ENCODE data around the gene TAX1BP1. TPM values are rescaled to one million over a fixed set of nuclear protein-coding genes. Genes with fewer than 3 reads are reported as not detected.

The TAX1BP1 gene
- total and polyA plus RNA-seq, 2 experiments from 2014 or later = 47.6 to 91.4 TPM

- H3K36me3 ChIP-seq = no peaks in the 10 kb centered on the region
- no peak overlapping the region for H3K4me3 ChIP-seq
- DNase-seq (ENCODE audit: low read depth in 1 of 2, low spot score in 1 of 2) = no peak
- no peak overlapping the region for H3K27ac ChIP-seq
- H3K4me1 ChIP-seq (ENCODE audit: low read depth) = no peaks in the 10 kb centered on the region
- H3K9me3 ChIP-seq (ENCODE audit: low read depth) = no peaks in the 10 kb centered on the region
- TF ChIP-seq CTCF (IDR thresholded peaks at IDR 0.05; ENCODE audit: low read depth, low read length) = no peak
- H3K27me3 ChIP-seq = no peaks in the 10 kb centered on the region
Observed at GRCh38 chr7:27699751-27700150, 40.2 kb upstream of the TAX1BP1 start.

- no peak for DNase-seq (ENCODE audit: low read depth in 1 of 2, low spot score in 1 of 2)
- Histone ChIP-seq H3K4me3 (no peak overlapping the region), H3K36me3 (no peaks in the 10 kb centered on the region), H3K9me3 (ENCODE audit: low read depth) (no peaks in the 10 kb centered on the region), H3K27me3 (no peaks in the 10 kb centered on the region), H3K27ac (no peak overlapping the region), H3K4me1 (ENCODE audit: low read depth) (no peaks in the 10 kb centered on the region)
- TF ChIP-seq CTCF (IDR thresholded peaks at IDR 0.05; ENCODE audit: low read depth, low read length) = no peak
Observed at GRCh38 chr7:27700501-27700900, 39.5 kb upstream of the TAX1BP1 start.

- H3K4me3 ChIP-seq = no peak overlapping the region
- DNase-seq (ENCODE audit: low read depth in 1 of 2, low spot score in 1 of 2) = no peak
- no peaks in the 10 kb centered on the region for H3K27me3 ChIP-seq
- no peaks in the 10 kb centered on the region for H3K4me1 ChIP-seq (ENCODE audit: low read depth)
- H3K36me3 ChIP-seq = no peaks in the 10 kb centered on the region
- H3K9me3 ChIP-seq (ENCODE audit: low read depth) = no peaks in the 10 kb centered on the region
- no peak overlapping the region for H3K27ac ChIP-seq
- no peak for TF ChIP-seq CTCF (IDR thresholded peaks at IDR 0.05; ENCODE audit: low read depth, low read length)
Observed at GRCh38 chr7:27703181-27703580, 36.8 kb upstream of the TAX1BP1 start.

GRCh38 chr7:27704422-27705199 is 35.4 kb upstream of the TAX1BP1 start:
- Histone ChIP-seq H3K27ac (no peak overlapping the region), H3K27me3 (no peaks in the 10 kb centered on the region)
- TF ChIP-seq CTCF (IDR thresholded peaks at IDR 0.05; ENCODE audit: low read depth, low read length) = no peak

GRCh38 chr7:27705200-27705594 is 34.8 kb upstream of the TAX1BP1 start:
- Histone ChIP-seq H3K27ac (no peak overlapping the region), H3K4me1 (ENCODE audit: low read depth) (no peaks in the 10 kb centered on the region), H3K9me3 (ENCODE audit: low read depth) (no peaks in the 10 kb centered on the region), H3K4me3 (no peak overlapping the region), H3K36me3 (no peaks in the 10 kb centered on the region), H3K27me3 (no peaks in the 10 kb centered on the region)
- DNase-seq (ENCODE audit: low read depth in 1 of 2, low spot score in 1 of 2) = no peak
- TF ChIP-seq CTCF (IDR thresholded peaks at IDR 0.05; ENCODE audit: low read depth, low read length) = no peak

More at GRCh38 chr7:27704422-27705199, 35.4 kb upstream of the TAX1BP1 start:
- peak in 1 of 2 donors; percentile 66 for DNase-seq (ENCODE audit: low read depth in 1 of 2, low spot score in 1 of 2)
- Histone ChIP-seq H3K9me3 (ENCODE audit: low read depth) (no peaks in the 10 kb centered on the region), H3K4me1 (ENCODE audit: low read depth) (no peaks in the 10 kb centered on the region), H3K36me3 (no peaks in the 10 kb centered on the region), H3K4me3 (no peak overlapping the region)
